Measurements from ENCODE around the gene IDI2. TPM values are rescaled to one million over a fixed set of nuclear protein-coding genes. Genes with fewer than 3 reads are reported as not detected.
"Not testable (repeated sequence)": the region's sequence is repeated elsewhere in the genome, so short reads cannot be mapped to it uniquely, and the experiment has no call there.

The IDI2 gene
- not detected for polyA plus RNA-seq

DNA sequence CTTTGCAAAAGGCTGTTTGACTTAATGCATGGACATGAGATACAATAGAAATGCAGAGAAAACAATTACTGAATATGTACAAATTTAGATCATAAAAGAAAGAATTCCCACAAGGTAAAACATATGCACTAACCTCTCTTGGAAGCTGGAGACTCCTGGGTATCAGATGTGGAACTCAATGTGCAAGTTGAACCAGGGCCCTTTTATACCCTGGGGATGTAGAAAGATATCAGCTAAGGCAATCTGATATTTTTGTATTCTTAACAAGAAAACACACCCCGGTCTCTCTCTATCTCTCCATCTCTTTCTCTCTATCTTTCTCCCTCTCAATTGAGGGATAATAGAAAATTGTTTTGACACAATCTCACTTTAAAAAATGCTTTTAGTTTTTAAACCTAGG lies at the start of gene IDI2:
Gene IDI2 (minus strand): TSS at position 177 of the 400 bp plus-strand sequence. CDS start 1,136 bp downstream, outside the sequence.
- Histone ChIP-seq H3K36me3 (ENCODE audit: control insufficient read depth in 2 of 2, insufficient read depth in 2 of 2, low read length in 1 of 2) (no peaks in the 10 kb centered on the region), H3K27me3 (ENCODE audit: control insufficient read depth in 1 of 2, insufficient read depth in 2 of 2, low read length in 2 of 2) (no peaks in the 10 kb centered on the region), H3K4me3 (ENCODE audit: low read depth in 1 of 2, low read length in 2 of 2) (no peak within 1 kb of the TSS), H3K4me1 (ENCODE audit: control insufficient read depth in 2 of 2, insufficient read depth in 2 of 2, low read length in 1 of 2) (no peaks in the 10 kb centered on the region), H3K27ac (ENCODE audit: low read depth in 2 of 2, low read length in 1 of 2) (no peak within 1 kb of the TSS), H3K9me3 (ENCODE audit: control insufficient read depth in 2 of 2, insufficient read depth in 1 of 2, low read depth in 1 of 2, low read length in 1 of 2) (no peaks in the 10 kb centered on the region)
- 91 to 94% methylated on average over 1 of the region's 1 CpG for WGBS, 2 donors

- WGBS, 2 donors, result 89 to 90% methylated on average over 18 of the region's 18 CpGs
- Histone ChIP-seq H3K27ac (ENCODE audit: low read depth in 2 of 2, low read length in 1 of 2) (no peak overlapping the region), H3K4me3 (ENCODE audit: low read depth in 1 of 2, low read length in 2 of 2) (no peak overlapping the region), H3K27me3 (ENCODE audit: control insufficient read depth in 1 of 2, insufficient read depth in 2 of 2, low read length in 2 of 2) (no peaks in the 10 kb centered on the region), H3K9me3 (ENCODE audit: control insufficient read depth in 2 of 2, insufficient read depth in 1 of 2, low read depth in 1 of 2, low read length in 1 of 2) (no peaks in the 10 kb centered on the region), H3K4me1 (ENCODE audit: control insufficient read depth in 2 of 2, insufficient read depth in 2 of 2, low read length in 1 of 2) (no peaks in the 10 kb centered on the region), H3K36me3 (ENCODE audit: control insufficient read depth in 2 of 2, insufficient read depth in 2 of 2, low read length in 1 of 2) (peaks cover 0 to 17% of the 10 kb centered on the region in 2 donors)
Observed at GRCh38 chr10:1074748-1075308, 49.2 kb upstream of the IDI2 start.

GRCh38 chr10:1074052-1074747 lies 48.5 kb upstream of the IDI2 start:
- Histone ChIP-seq H3K4me1 (ENCODE audit: control insufficient read depth in 2 of 2, insufficient read depth in 2 of 2, low read length in 1 of 2) (no peaks in the 10 kb centered on the region), H3K27ac (ENCODE audit: low read depth in 2 of 2, low read length in 1 of 2) (no peak overlapping the region), H3K27me3 (ENCODE audit: control insufficient read depth in 1 of 2, insufficient read depth in 2 of 2, low read length in 2 of 2) (no peaks in the 10 kb centered on the region), H3K9me3 (ENCODE audit: control insufficient read depth in 2 of 2, insufficient read depth in 1 of 2, low read depth in 1 of 2, low read length in 1 of 2) (no peaks in the 10 kb centered on the region), H3K4me3 (ENCODE audit: low read depth in 1 of 2, low read length in 2 of 2) (no peak overlapping the region), H3K36me3 (ENCODE audit: control insufficient read depth in 2 of 2, insufficient read depth in 2 of 2, low read length in 1 of 2) (peaks cover 0 to 17% of the 10 kb centered on the region in 2 donors)
- WGBS, 2 donors, result 91 to 92% methylated on average over 24 of the region's 24 CpGs

DNA sequence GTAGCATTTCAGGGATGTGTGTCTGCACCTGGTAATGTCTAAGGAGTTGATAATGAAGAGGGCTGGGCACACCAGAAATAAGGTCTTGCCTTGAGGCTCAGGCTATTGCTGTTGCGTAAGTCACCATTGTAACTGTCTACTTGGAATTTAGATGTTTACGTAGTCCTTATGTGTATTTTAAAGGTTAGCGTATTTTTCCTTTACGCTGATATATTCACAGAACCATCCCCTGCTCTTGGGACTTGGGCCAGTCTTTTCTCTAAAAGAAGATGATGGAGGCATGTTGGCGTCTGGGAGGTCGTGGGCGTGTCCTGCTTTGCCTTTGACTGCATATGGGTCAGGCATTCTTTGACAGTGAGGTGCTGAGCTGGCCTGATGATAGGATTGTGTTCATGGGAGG lies 45.3 kb upstream of the IDI2 start:
- Histone ChIP-seq H3K27ac (ENCODE audit: low read depth in 2 of 2, low read length in 1 of 2) (no peak overlapping the region), H3K4me1 (ENCODE audit: control insufficient read depth in 2 of 2, insufficient read depth in 2 of 2, low read length in 1 of 2) (no peaks in the 10 kb centered on the region), H3K27me3 (ENCODE audit: control insufficient read depth in 1 of 2, insufficient read depth in 2 of 2, low read length in 2 of 2) (no peaks in the 10 kb centered on the region), H3K4me3 (ENCODE audit: low read depth in 1 of 2, low read length in 2 of 2) (no peak overlapping the region), H3K36me3 (ENCODE audit: control insufficient read depth in 2 of 2, insufficient read depth in 2 of 2, low read length in 1 of 2) (peaks cover 0 to 17% of the 10 kb centered on the region in 2 donors), H3K9me3 (ENCODE audit: control insufficient read depth in 2 of 2, insufficient read depth in 1 of 2, low read depth in 1 of 2, low read length in 1 of 2) (no peaks in the 10 kb centered on the region)
- 75 to 84% methylated on average over 7 of the region's 7 CpGs for WGBS, 2 donors

- Histone ChIP-seq H3K9me3 (ENCODE audit: control insufficient read depth in 2 of 2, insufficient read depth in 1 of 2, low read depth in 1 of 2, low read length in 1 of 2) (no peaks in the 10 kb centered on the region), H3K4me3 (ENCODE audit: low read depth in 1 of 2, low read length in 2 of 2) (no peak overlapping the region), H3K27me3 (ENCODE audit: control insufficient read depth in 1 of 2, insufficient read depth in 2 of 2, low read length in 2 of 2) (no peaks in the 10 kb centered on the region), H3K4me1 (ENCODE audit: control insufficient read depth in 2 of 2, insufficient read depth in 2 of 2, low read length in 1 of 2) (no peaks in the 10 kb centered on the region), H3K27ac (ENCODE audit: low read depth in 2 of 2, low read length in 1 of 2) (no peak overlapping the region), H3K36me3 (ENCODE audit: control insufficient read depth in 2 of 2, insufficient read depth in 2 of 2, low read length in 1 of 2) (peaks cover 0 to 7% of the 10 kb centered on the region in 2 donors)
- WGBS, 2 donors, result 87 to 90% methylated on average over 10 of the region's 10 CpGs
Observed at GRCh38 chr10:1068380-1069361, 43.0 kb upstream of the IDI2 start.

DNA sequence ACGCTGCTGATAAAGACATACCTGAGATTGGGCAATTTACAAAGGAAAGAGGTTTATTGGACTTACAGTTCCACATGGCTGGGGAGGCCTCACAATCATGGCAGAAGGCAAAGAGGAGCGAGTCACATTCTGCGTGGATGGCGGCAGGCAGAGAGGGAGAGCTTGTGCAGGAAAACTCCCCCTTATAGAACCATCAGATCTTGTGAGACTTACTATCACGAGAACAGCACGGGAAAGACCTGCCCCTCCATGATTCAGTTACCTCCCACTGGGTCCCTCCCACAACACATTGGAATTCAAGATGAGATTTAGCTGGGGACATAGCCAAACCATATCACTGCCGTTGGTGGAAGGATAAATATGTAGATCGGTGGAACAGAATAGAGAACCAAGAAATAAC lies 41.1 kb upstream of the IDI2 start:
- not testable (repeated sequence) for H3K27me3 ChIP-seq (ENCODE audit: control insufficient read depth in 1 of 2, insufficient read depth in 2 of 2, low read length in 2 of 2); H3K36me3 ChIP-seq (ENCODE audit: control insufficient read depth in 2 of 2, insufficient read depth in 2 of 2, low read length in 1 of 2); H3K9me3 ChIP-seq (ENCODE audit: control insufficient read depth in 2 of 2, insufficient read depth in 1 of 2, low read depth in 1 of 2, low read length in 1 of 2); H3K4me3 ChIP-seq (ENCODE audit: low read depth in 1 of 2, low read length in 2 of 2); H3K27ac ChIP-seq (ENCODE audit: low read depth in 2 of 2, low read length in 1 of 2); H3K4me1 ChIP-seq (ENCODE audit: control insufficient read depth in 2 of 2, insufficient read depth in 2 of 2, low read length in 1 of 2)
- WGBS, 2 donors, result 93 to 95% methylated on average over 8 of the region's 8 CpGs

DNA sequence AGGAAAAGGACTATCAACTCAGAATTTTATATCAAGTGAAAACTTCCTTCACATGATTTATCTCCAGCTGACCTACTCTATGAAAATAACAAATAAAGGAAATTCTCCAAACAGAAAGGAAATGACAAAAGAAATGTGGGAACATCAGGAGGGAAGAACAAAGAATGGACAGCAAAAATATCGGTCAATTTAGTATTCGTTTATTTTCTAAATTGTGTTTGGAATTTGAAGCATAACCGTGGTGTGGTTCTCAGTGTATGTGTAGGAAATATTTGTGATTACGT lies 39.2 kb upstream of the IDI2 start:
- Histone ChIP-seq H3K27ac (ENCODE audit: low read depth in 2 of 2, low read length in 1 of 2) (no peak overlapping the region), H3K4me1 (ENCODE audit: control insufficient read depth in 2 of 2, insufficient read depth in 2 of 2, low read length in 1 of 2) (peaks cover 0 to 4% of the 10 kb centered on the region in 2 donors), H3K27me3 (ENCODE audit: control insufficient read depth in 1 of 2, insufficient read depth in 2 of 2, low read length in 2 of 2) (no peaks in the 10 kb centered on the region), H3K36me3 (ENCODE audit: control insufficient read depth in 2 of 2, insufficient read depth in 2 of 2, low read length in 1 of 2) (no peaks in the 10 kb centered on the region), H3K4me3 (ENCODE audit: low read depth in 1 of 2, low read length in 2 of 2) (no peak overlapping the region), H3K9me3 (ENCODE audit: control insufficient read depth in 2 of 2, insufficient read depth in 1 of 2, low read depth in 1 of 2, low read length in 1 of 2) (no peaks in the 10 kb centered on the region)
- WGBS, 2 donors, result 88 to 92% methylated on average over 4 of the region's 4 CpGs

DNA sequence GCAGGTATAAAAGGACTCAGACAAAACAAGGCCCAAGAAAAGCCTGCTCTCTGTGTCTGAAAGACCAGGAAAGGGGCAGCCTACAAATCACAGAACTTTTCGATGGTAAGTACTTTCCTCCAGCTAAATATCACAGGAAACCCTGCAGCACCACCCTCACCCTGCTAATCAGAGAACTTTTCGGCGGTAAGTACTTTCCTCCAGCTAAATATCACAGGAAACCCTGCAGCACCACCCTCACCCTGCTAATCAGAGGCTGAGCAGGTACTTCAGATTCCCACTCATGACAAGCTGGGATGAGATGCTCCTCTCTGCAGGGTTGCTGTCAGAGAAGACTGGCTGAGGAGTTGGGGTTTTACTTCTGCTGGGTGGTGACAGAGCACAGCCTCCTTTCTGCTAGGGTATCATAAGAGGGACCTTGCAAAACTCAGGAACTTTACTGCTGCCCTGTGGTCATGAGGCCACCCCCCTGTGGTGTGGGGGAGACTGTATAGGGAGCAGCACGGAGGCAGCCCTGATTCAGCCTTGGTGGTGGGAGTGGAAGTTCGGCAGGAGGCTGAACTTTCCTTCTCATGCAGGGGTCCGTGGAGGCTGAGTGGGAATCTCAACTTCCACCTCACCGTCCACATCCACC lies 37.7 kb upstream of the IDI2 start:
- 78 to 79% methylated on average over 7 of the region's 7 CpGs for WGBS, 2 donors
- peaks cover 0 to 8% of the 10 kb centered on the region in 2 donors for H3K4me1 ChIP-seq (ENCODE audit: control insufficient read depth in 2 of 2, insufficient read depth in 2 of 2, low read length in 1 of 2)
- no peak overlapping the region for H3K27ac ChIP-seq (ENCODE audit: low read depth in 2 of 2, low read length in 1 of 2)

GRCh38 chr10:1061930-1062774 lies 36.5 kb upstream of the IDI2 start:
- Histone ChIP-seq H3K27me3 (ENCODE audit: control insufficient read depth in 1 of 2, insufficient read depth in 2 of 2, low read length in 2 of 2) (no peaks in the 10 kb centered on the region), H3K4me1 (ENCODE audit: control insufficient read depth in 2 of 2, insufficient read depth in 2 of 2, low read length in 1 of 2) (peaks cover 0 to 8% of the 10 kb centered on the region in 2 donors), H3K9me3 (ENCODE audit: control insufficient read depth in 2 of 2, insufficient read depth in 1 of 2, low read depth in 1 of 2, low read length in 1 of 2) (no peaks in the 10 kb centered on the region), H3K27ac (ENCODE audit: low read depth in 2 of 2, low read length in 1 of 2) (no peak overlapping the region), H3K4me3 (ENCODE audit: low read depth in 1 of 2, low read length in 2 of 2) (no peak overlapping the region), H3K36me3 (ENCODE audit: control insufficient read depth in 2 of 2, insufficient read depth in 2 of 2, low read length in 1 of 2) (no peaks in the 10 kb centered on the region)
- 88 to 90% methylated on average over 7 of the region's 7 CpGs for WGBS, 2 donors

More for the DNA sequence above, 37.7 kb upstream of the IDI2 start:
- H3K36me3 ChIP-seq (ENCODE audit: control insufficient read depth in 2 of 2, insufficient read depth in 2 of 2, low read length in 1 of 2), result no peaks in the 10 kb centered on the region
- H3K9me3 ChIP-seq (ENCODE audit: control insufficient read depth in 2 of 2, insufficient read depth in 1 of 2, low read depth in 1 of 2, low read length in 1 of 2), result no peaks in the 10 kb centered on the region
- no peaks in the 10 kb centered on the region for H3K27me3 ChIP-seq (ENCODE audit: control insufficient read depth in 1 of 2, insufficient read depth in 2 of 2, low read length in 2 of 2)
- no peak overlapping the region for H3K4me3 ChIP-seq (ENCODE audit: low read depth in 1 of 2, low read length in 2 of 2)
